D721Med (cell line): ENCODE data around the gene NINL.
"Not testable (repeated sequence)": the region's sequence is repeated elsewhere in the genome, so short reads cannot be mapped to it uniquely, and the experiment has no call there.

ENCODE experiments used
- DNase-seq: peaks from one replicate; pipeline ENCODE4 v3.0.0; 2011; ENCODE audit warnings: low spot score; ENCODE audit not compliant: insufficient read length
- FAIRE-seq: peaks from 2 replicates; lab custom pipeline; 2011; peaks lifted over from hg19 to GRCh38; lab: Jason Lieb, UNC
- CTCF ChIP-seq: IDR thresholded peaks from 2 replicates; pipeline ENCODE4 v1.5.1; 2012; ENCODE audit warnings: mild to moderate bottlenecking, control low read depth; ENCODE audit not compliant: insufficient read depth; ENCODE audit errors: missing control alignments

Gene NINL

GRCh38 chr20:25507385-25508082, 77.8 kb downstream of the NINL start:
- no peak for FAIRE-seq
- DNase-seq = no peak
- no peak for TF ChIP-seq CTCF

GRCh38 chr20:25504366-25505135, 80.8 kb downstream of the NINL start:
- FAIRE-seq = no peak
- DNase-seq = no peak
- no peak for TF ChIP-seq CTCF

GRCh38 chr20:25503936-25504335, 81.4 kb downstream of the NINL start:
- DNase-seq = no peak
- no peak for TF ChIP-seq CTCF
- FAIRE-seq = no peak

GRCh38 chr20:25503051-25503639, 82.2 kb downstream of the NINL start:
- not testable (repeated sequence) for DNase-seq, FAIRE-seq

GRCh38 chr20:25500880-25501351, 84.4 kb downstream of the NINL start:
- DNase-seq = no peak
- no peak for FAIRE-seq
- TF ChIP-seq CTCF = no peak

GRCh38 chr20:25499855-25500434, 85.4 kb downstream of the NINL start:
- DNase-seq = no peak

More at GRCh38 chr20:25499855-25500434, 85.4 kb downstream of the NINL start:
- TF ChIP-seq CTCF = no peak
- FAIRE-seq = no peak
